HUES48 (cell line): ENCODE results near the gene ICA1.
"Not testable (repeated sequence)": the region's sequence is repeated elsewhere in the genome, so short reads cannot be mapped to it uniquely, and the experiment has no call there.

Source experiments
- H3K27ac ChIP-seq: one replicate; pipeline ENCODE4 v1.7.0; 2013; ENCODE audit warnings: low read depth, low read length, inconsistent platforms
- H3K27me3 ChIP-seq: 2 replicates; pipeline ENCODE4 v1.6.1; 2013; ENCODE audit warnings: mild to moderate bottlenecking, low read length; ENCODE audit not compliant: control insufficient read depth, insufficient read depth
- H3K36me3 ChIP-seq: 2 replicates; pipeline ENCODE4 v1.6.1; 2013; ENCODE audit warnings: low read length; ENCODE audit not compliant: control insufficient read depth, insufficient read depth
- H3K4me1 ChIP-seq: 2 replicates; pipeline ENCODE4 v1.6.1; 2013; ENCODE audit warnings: mild to moderate bottlenecking, low read length; ENCODE audit not compliant: control insufficient read depth, insufficient read depth
- H3K4me3 ChIP-seq: 2 replicates; pipeline ENCODE4 v1.5.1; 2013; ENCODE audit warnings: mild to moderate bottlenecking, low read depth, low read length
- H3K9ac ChIP-seq: 2 replicates; pipeline ENCODE4 v1.6.1; 2013; ENCODE audit warnings: mild to moderate bottlenecking, low read depth, low read length, moderate library complexity
- H3K9me3 ChIP-seq: 2 replicates; pipeline ENCODE4 v1.6.1; 2013; ENCODE audit warnings: low read length; ENCODE audit not compliant: control insufficient read depth, insufficient read depth

The ICA1 gene

DNA sequence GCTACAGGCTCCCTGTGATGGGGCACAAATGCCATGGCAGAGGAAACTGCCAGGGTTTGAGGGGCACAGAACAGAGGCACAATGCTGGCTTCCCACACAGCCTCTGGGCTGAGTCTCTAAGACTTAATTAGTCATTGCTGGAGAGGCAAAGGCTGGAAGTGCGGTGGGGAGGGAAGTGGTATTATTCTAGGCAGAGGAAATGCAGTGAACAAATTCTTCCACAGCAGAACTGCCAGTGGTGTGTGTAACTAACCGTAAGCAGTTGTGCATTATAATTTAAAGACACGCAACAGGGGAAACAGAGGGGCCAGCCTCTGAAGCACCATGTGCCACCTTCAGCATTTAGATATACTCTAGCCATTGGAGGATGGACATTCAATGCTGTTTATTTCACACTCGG is 12.8 kb downstream of the ICA1 start:
- no peak overlapping the region for H3K4me3 ChIP-seq
- no peak overlapping the region for H3K9ac ChIP-seq
- H3K36me3 ChIP-seq = no peaks in the 10 kb centered on the region
- H3K27me3 ChIP-seq = no peaks in the 10 kb centered on the region
- H3K4me1 ChIP-seq = no peaks in the 10 kb centered on the region
- H3K9me3 ChIP-seq = no peaks in the 10 kb centered on the region
- H3K27ac ChIP-seq = no peak overlapping the region

DNA sequence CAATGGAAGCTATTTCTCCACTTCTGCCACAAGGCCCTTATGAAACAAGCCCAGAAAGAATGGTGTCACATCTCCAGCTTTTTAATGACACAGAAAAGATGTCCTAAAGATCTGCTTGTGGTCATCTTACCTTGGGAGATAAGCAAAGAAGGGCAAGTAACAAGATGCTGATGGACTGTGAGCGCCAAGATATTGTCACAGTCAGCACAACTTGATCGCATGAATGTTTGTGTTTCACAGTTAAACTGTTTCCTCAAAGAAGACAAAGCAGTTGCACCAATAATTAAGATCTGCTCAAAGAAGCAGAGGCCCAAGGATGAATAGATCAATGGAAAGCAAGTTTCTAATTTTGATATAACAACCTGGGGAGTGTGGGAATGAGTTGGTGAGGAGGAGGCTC is 15.9 kb downstream of the ICA1 start:
- Histone ChIP-seq H3K9me3 (no peaks in the 10 kb centered on the region), H3K36me3 (no peaks in the 10 kb centered on the region), H3K27me3 (no peaks in the 10 kb centered on the region), H3K27ac (no peak overlapping the region), H3K4me3 (no peak overlapping the region), H3K4me1 (no peaks in the 10 kb centered on the region), H3K9ac (no peak overlapping the region)

DNA sequence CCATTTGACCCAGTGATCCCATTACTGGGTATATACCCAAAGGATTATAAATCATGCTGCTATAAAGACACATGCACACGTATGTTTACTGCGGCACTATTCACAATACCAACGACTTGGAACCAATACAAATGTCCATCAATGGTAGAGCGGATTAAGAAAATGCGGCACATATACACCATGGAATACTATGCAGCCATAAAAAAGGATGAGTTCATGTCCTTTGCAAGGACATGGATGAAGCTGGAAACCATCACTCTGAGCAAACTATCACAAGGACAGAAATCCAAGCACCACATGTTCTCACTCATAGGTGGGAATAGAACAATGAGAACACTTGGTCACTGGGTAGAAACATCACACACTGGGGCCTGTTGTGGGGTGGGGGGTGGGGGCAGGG is 16.9 kb downstream of the ICA1 start:
- H3K36me3 ChIP-seq, H3K27me3 ChIP-seq, H3K4me3 ChIP-seq, H3K9ac ChIP-seq, H3K27ac ChIP-seq, H3K4me1 ChIP-seq, H3K9me3 ChIP-seq: not testable (repeated sequence)

- not testable (repeated sequence) for H3K9me3 ChIP-seq, H3K4me1 ChIP-seq, H3K27me3 ChIP-seq, H3K36me3 ChIP-seq, H3K4me3 ChIP-seq, H3K27ac ChIP-seq, H3K9ac ChIP-seq
These were observed 18.9 kb downstream of the ICA1 start for GRCh38 chr7:8243059-8243458.

DNA sequence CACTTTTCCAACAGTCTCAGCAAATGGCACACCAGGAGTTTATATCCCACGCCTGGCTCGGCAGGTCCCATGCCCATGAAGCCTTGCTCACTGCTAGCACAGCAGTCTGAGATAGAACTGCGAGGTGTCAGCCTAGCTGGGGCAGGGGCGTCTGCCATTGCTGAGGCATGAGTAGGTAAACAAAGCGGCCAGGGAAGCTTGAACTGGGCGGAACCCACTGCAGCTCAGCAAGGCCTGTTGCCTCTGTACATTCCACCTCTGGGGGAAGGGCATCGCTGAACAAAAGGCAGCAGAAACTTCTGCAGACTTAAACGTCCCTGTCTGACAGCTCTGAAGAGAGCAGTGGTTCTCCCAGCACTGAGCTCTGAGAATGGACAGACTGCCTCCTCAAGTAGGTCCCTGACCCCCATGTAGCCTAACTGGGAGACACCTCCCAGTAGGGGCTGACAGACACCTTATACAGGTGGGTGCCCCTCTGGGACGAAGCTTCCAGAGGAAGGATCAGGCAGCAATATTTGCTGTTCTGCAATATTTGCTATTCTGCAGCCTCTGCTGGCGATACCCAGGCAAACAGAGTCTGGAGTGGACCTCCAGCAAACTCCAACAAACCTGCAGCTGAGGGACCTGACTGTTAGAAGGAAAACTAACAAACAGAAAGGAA is 22.1 kb downstream of the ICA1 start:
- H3K4me1 ChIP-seq, H3K27ac ChIP-seq: not testable (repeated sequence)

GRCh38 chr7:8236780-8237407 is 25.1 kb downstream of the ICA1 start:
- Histone ChIP-seq H3K9me3 (no peaks in the 10 kb centered on the region), H3K27ac (no peak overlapping the region), H3K9ac (no peak overlapping the region), H3K36me3 (no peaks in the 10 kb centered on the region), H3K4me3 (no peak overlapping the region), H3K27me3 (no peaks in the 10 kb centered on the region), H3K4me1 (no peaks in the 10 kb centered on the region)

More for the DNA sequence above, 22.1 kb downstream of the ICA1 start:
- H3K9me3 ChIP-seq, H3K4me3 ChIP-seq, H3K9ac ChIP-seq, H3K36me3 ChIP-seq, H3K27me3 ChIP-seq: not testable (repeated sequence)

- H3K4me1 ChIP-seq = no peaks in the 10 kb centered on the region
These were observed 28.7 kb downstream of the ICA1 start for GRCh38 chr7:8232999-8233847.

GRCh38 chr7:8229927-8230326 is 32.0 kb downstream of the ICA1 start:
- no peaks in the 10 kb centered on the region for H3K27me3 ChIP-seq
- no peak overlapping the region for H3K27ac ChIP-seq
- peaks cover 2% of the 10 kb centered on the region; the same call in 1 of the 2 replicates for H3K36me3 ChIP-seq
- H3K9me3 ChIP-seq = no peaks in the 10 kb centered on the region
- no peak overlapping the region for H3K9ac ChIP-seq
- H3K4me3 ChIP-seq = no peak overlapping the region
- H3K4me1 ChIP-seq = no peaks in the 10 kb centered on the region

More at GRCh38 chr7:8232999-8233847, 28.7 kb downstream of the ICA1 start:
- Histone ChIP-seq H3K9ac (no peak overlapping the region), H3K9me3 (no peaks in the 10 kb centered on the region), H3K4me3 (no peak overlapping the region), H3K27ac (no peak overlapping the region), H3K36me3 (0 out of 2 replicates have a peak, but pooled peaks cover 2% of the 10 kb centered on the region), H3K27me3 (no peaks in the 10 kb centered on the region)

- H3K4me3 ChIP-seq = no peak overlapping the region
- peaks cover 2% of the 10 kb centered on the region; the same call in 1 of the 2 replicates for H3K36me3 ChIP-seq
- no peaks in the 10 kb centered on the region for H3K9me3 ChIP-seq
- no peak overlapping the region for H3K27ac ChIP-seq
- no peaks in the 10 kb centered on the region for H3K27me3 ChIP-seq
- H3K9ac ChIP-seq = no peak overlapping the region
- H3K4me1 ChIP-seq = no peaks in the 10 kb centered on the region
These were observed 32.9 kb downstream of the ICA1 start for GRCh38 chr7:8228766-8229674.

GRCh38 chr7:8228068-8228467 is 33.9 kb downstream of the ICA1 start:
- H3K4me3 ChIP-seq = no peak overlapping the region
- H3K9ac ChIP-seq = no peak overlapping the region
- H3K36me3 ChIP-seq = peaks cover 2% of the 10 kb centered on the region; the same call in 1 of the 2 replicates
- no peaks in the 10 kb centered on the region for H3K9me3 ChIP-seq
- H3K27ac ChIP-seq = no peak overlapping the region
- H3K27me3 ChIP-seq = no peaks in the 10 kb centered on the region
- H3K4me1 ChIP-seq = 0 out of 2 replicates have a peak, but pooled peaks cover under 1% of the 10 kb centered on the region
